Pulmonary artery endothelial cell (primary cell): ENCODE data around the gene SPACA6. TPM values are rescaled to one million over a fixed set of nuclear protein-coding genes. Genes with fewer than 3 reads are reported as not detected.
A peak's percentile ranks its signal among the peaks of the same experiment; 100 is the strongest.

Source experiments
- DNase-seq: peaks from one replicate; pipeline ENCODE4 v3.0.0-alpha.2; 2011; ENCODE audit warnings: low read depth, low spot score
- total RNA-seq: library from RNA; depleted of rRNA; stranded (reverse); fragments of >200 nt; gene quantifications from 2 replicates; pipeline ENCODE4 v1.2.3, GENCODE V29; 2014

The SPACA6 gene
- total RNA-seq, 1 donor from 2014 or later: 5.1 TPM

- DNase-seq: peak; percentile 84
Measured at GRCh38 chr19:51688671-51689571, 4.2 kb upstream of the SPACA6 start.

- DNase-seq: no peak
Measured at GRCh38 chr19:51689751-51690453, 3.2 kb upstream of the SPACA6 start.

- no peak for DNase-seq
Measured at GRCh38 chr19:51690454-51691073, 2.6 kb upstream of the SPACA6 start.

GRCh38 chr19:51691074-51691583, 2.0 kb upstream of the SPACA6 start:
- DNase-seq: no peak

GRCh38 chr19:51691584-51692428, 1.3 kb upstream of the SPACA6 start:
- no peak for DNase-seq

- no peak for DNase-seq
Measured at GRCh38 chr19:51692468-51692867, 662 bp upstream of the SPACA6 start.

- DNase-seq: no peak
Measured at GRCh38 chr19:51693819-51694218, 689 bp downstream of the SPACA6 start.

- DNase-seq: no peak
Measured at GRCh38 chr19:51694318-51695085, 1.4 kb downstream of the SPACA6 start.

GRCh38 chr19:51695088-51695487, 2.0 kb downstream of the SPACA6 start:
- no peak for DNase-seq

GRCh38 chr19:51695702-51696315, 2.7 kb downstream of the SPACA6 start:
- DNase-seq: no peak

- no peak for DNase-seq
Measured at GRCh38 chr19:51696606-51697005, 3.5 kb downstream of the SPACA6 start.

- DNase-seq: no peak
Measured at GRCh38 chr19:51697169-51697776, 4.1 kb downstream of the SPACA6 start.

GRCh38 chr19:51698296-51698695, 5.2 kb downstream of the SPACA6 start:
- DNase-seq: no peak

GRCh38 chr19:51699170-51699569, 6.0 kb downstream of the SPACA6 start:
- no peak for DNase-seq

- no peak for DNase-seq
Measured at GRCh38 chr19:51701468-51702100, 8.5 kb downstream of the SPACA6 start.

GRCh38 chr19:51702103-51702824, 9.1 kb downstream of the SPACA6 start:
- DNase-seq: no peak

GRCh38 chr19:51702825-51703574, 9.9 kb downstream of the SPACA6 start:
- no peak for DNase-seq
